D341Med (cell line): ENCODE measurements around the gene PLEKHG3.
"Not testable (repeated sequence)": the region's sequence is repeated elsewhere in the genome, so short reads cannot be mapped to it uniquely, and the experiment has no call there.

Experiments used
- DNase-seq: peaks from one replicate; pipeline ENCODE4 v3.0.0; 2012; ENCODE audit warnings: low spot score

Gene PLEKHG3

GRCh38 chr14:64688811-64689281, 15.4 kb upstream of the PLEKHG3 start:
- DNase-seq: no peak

DNA sequence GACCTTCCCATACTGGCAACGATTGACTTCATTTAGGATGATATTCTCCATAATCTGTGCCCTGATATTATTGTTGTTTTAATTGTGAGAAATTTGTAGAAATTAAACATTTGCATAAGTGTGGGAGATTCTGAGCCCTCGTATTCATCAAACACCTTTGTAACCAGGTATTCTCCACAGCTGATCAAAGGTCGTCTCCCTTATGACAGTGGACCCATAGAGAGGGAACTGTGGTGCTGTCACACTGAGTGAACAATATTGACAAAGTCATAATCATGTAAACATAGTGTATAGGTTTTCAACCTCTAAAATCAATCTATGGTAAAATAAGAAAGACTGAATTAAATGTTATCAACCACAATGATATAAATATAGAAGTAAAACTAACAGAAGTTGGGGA, 14.9 kb upstream of the PLEKHG3 start:
- DNase-seq: no peak

DNA sequence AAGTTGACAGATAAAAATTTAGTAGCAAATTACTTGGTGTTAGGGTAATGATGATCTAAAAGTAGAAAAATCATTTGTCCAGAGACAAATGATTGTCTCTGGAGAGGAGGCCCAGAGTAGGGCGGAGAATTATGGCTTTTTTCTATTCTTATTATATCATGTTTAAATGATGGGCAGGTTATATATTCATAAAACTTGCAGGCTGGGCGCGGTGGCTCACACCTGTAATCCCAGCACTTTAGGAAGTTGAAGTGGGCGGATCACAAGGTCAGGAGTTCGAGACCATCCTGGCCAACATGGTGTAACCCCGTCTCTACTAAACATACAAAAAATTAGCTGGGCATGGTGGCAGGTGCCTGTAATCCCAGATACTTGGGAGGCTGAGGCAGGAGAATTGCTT, 13.6 kb upstream of the PLEKHG3 start:
- DNase-seq: not testable (repeated sequence)

GRCh38 chr14:64691376-64691775, 12.8 kb upstream of the PLEKHG3 start:
- no peak for DNase-seq

- no peak for DNase-seq
These were observed 11.8 kb upstream of the PLEKHG3 start for GRCh38 chr14:64692189-64692985.

DNA sequence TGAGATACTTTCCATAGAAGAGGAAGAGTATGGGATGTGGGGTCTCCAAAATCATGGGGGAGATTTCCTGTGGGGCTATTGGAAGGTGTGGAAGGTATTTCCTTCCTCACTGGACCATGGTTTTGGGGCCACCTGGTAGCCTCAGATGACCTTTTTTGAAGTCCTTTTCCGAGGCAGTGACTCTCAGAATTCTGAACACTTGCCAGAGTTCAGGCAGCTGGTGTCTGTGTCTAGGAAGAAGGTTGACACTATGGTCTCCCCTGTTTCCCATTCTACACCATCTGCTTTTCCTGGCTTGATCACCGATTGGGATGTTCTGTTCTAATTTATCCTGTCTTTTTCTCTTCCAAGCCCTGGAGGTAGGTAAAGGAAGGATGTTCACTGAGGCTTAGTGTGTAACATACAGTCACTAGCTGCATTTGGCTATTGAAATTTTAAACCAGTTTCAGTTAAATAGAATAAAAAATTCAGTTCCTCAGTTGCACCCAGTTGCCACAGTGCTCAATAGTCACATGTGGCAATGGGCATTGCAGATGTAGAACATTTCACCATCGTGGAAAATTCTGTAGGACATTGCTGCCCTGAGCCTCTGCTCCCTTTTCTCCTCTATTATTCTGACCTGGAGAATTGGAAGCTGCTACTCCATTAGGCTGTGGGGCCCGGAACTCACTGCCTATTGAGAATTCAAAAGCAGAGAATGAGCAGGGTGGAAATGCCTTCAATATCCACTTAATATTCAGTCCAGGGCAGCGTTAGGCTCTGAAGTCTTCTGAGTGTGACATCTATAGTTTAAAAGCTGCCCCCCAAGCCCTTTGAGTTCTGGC, 11.0 kb upstream of the PLEKHG3 start:
- no peak for DNase-seq

GRCh38 chr14:64693810-64694165, 10.4 kb upstream of the PLEKHG3 start:
- DNase-seq: no peak

- DNase-seq: no peak
These were observed 9.2 kb upstream of the PLEKHG3 start for GRCh38 chr14:64695071-64695470.

- no peak for DNase-seq
These were observed 7.8 kb upstream of the PLEKHG3 start for GRCh38 chr14:64696355-64696857.

DNA sequence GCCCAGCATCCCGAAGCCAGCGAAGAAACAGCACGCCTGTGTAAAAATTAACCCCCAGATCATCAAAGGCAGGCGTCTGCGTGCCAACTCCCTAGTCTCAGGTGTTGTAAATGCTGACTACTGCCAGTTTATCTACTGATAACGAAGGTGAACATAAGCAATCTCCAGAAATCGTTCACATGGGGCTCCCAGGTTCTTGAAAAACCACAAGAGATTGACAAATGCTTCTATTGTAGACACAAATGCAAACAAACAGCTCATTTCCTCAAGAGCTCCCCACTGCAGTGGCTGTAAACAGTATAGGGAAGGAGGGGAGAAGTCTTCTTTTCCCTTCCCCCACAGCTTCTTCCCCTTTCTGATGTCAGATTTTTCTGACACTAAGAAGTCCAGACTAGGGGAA, 5.3 kb upstream of the PLEKHG3 start:
- no peak for DNase-seq

DNA sequence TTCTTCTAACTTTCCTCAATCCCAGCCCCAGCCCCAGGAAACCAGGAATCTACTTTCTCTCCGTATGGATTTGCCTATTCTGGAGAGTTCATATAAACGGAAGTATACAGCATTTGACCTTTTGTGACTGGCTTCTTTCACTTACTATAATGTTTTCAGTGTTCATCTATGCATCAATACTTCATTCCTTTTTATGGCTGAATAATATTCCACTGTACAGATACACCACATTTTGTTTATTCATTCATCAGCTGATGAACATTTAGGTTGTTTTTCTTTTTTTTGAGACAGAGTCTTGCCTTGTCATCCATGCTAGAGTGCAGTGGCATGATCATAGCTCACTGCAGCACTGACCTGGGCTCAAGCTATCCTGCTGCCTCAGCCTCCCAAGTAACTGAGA, 3.9 kb upstream of the PLEKHG3 start:
- DNase-seq: no peak

GRCh38 chr14:64700894-64701293, 3.3 kb upstream of the PLEKHG3 start:
- no peak for DNase-seq

GRCh38 chr14:64701660-64702059, 2.6 kb upstream of the PLEKHG3 start:
- no peak for DNase-seq

DNA sequence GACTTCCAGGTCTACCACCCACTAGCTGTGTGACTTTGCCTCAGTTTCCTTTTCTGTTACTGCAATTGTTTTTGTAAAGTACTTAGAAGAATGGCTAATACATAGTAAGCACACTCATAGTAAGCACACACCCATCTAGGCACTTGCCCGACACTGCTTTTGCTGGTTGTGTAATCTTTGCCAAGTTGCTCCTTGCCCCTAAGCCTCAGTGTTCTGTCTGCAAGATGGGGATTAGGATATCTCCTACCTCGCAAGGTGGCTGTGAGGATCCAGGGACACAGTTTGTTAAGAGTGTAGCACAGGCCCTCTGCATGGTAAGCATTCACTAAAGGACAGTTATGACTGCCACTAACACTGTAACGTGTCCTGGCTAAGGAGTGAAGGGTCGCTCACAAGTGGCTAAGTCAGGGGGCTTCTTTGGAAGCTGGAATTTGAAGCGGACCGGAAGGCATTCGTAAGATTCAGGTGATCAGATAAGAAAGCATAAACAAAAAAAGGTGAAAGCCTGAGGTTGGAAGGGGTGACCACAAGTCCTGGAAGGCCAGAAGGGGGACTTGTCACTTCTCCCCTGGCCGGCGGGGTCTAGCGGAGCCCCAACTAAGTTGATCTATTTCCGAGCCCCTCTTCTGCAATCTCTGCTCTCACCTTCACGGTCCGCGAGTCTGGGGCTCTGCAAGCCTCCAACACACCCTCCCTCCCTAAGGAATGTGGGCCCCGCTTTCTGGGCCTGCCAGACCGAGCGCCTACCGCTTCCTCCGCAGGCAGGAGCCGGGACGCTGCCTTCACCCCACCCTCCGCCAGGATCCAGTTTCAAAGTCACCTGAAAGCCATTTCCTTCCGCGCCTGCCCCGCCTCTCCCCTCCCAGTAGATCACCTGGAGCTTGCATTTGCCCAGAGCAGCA, 1.5 kb upstream of the PLEKHG3 start:
- DNase-seq: no peak

DNA sequence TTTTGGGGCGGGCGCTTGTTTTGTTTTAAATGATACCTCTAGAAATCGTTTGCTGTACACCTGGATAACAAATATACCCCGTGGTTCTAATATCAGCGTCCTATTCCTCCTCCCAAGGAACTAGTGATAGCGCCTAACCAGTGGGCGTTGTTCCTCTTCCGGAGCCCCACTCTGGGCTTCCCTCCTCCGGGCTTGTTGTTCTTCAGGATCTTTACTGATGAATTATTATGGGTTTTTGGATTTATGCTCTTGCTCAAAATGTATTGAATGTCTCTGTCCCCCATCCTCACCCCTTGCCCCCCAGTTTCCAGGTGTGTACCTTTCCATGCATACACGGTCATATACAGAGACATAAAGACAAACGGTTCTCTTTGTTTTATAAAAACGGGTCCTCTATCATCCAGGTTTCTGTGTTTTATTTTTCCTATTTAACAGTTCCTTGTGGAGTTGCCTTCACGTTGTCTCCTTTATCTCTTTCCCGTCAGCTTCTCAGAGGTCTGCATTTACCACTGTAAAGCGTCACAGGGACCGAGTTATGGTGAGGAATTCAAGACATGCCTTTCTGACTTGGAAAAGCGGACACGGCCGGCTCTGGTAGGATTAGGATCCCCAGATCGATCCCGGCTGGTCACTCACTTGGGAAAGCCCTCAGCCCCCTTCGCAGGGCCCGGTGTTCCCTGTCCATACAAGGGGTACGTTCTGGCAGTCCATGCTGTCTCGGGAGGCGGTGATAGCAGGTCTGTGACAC, 655 bp upstream of the PLEKHG3 start:
- no peak for DNase-seq

GRCh38 chr14:64704743-64705380, 638 bp downstream of the PLEKHG3 start:
- peak; percentile 64 for DNase-seq

DNA sequence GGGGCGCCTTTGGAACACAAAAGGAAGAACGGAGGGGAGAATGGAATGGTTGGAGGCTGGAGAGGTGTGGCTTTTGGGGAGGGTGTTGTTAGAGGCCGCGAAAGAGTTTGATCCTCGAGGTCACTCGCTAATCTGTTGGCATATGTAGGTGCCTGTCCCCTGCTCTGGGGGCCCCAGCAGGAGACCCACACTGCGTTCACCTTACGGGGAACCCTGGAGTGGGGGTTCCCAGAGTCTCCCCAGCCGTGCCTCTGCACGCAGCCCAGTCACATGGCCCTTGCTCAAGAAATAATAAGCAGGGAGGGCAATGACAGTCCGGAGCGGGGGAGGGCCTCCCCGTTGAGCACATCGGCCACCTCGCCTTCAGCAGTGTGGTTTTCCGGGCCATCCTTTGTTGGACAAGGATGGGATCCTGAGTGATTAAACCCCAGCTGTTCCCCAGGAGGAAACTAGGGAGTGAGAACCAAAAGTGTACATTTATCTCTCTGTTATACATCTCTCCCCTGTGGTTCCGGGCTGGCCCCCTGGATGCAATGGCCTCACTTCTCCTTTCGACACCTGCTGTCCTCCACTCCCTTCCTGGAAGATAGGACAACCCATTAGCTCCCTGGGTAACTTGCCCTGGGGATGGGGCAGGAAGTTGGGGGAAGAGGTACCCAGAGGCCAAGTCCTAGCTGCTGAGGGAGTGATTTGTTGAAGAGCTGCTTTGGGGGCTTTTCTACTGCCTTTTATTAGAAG, 1.3 kb downstream of the PLEKHG3 start:
- no peak for DNase-seq

GRCh38 chr14:64706119-64706592, 1.9 kb downstream of the PLEKHG3 start:
- DNase-seq: no peak

- no peak for DNase-seq
These were observed 2.5 kb downstream of the PLEKHG3 start for GRCh38 chr14:64706593-64707193.

- DNase-seq: no peak
These were observed 3.4 kb downstream of the PLEKHG3 start for GRCh38 chr14:64707661-64708060.
